ENCODE results near the gene PINLYP. TPM values are rescaled to one million over a fixed set of nuclear protein-coding genes. Genes with fewer than 3 reads are reported as not detected.

PINLYP gene
- total and polyA plus RNA-seq, 9 of the 15 experiments (the other 6 are each of a cell fraction or from before 2014, with no cell fraction given) = 1.00 to 6.7 (median 2.2) TPM

- TF ChIP-seq MGA (IDR thresholded peaks at IDR 0.05) (no peak), TEAD2 (tag; IDR thresholded peaks at IDR 0.05) (no peak), GTF2B (IDR thresholded peaks at IDR 0.05; ENCODE audit: extremely low read depth, insufficient read length) (no peak), MTA2 (IDR thresholded peaks at IDR 0.05; ENCODE audit: low read depth) (peak; percentile 44; the same call in 1 of the 2 replicates), ARID3B (CRISPR knock-in tag; IDR thresholded peaks at IDR 0.05; ENCODE audit: borderline replicate concordance) (no peak), ZNF57 (CRISPR knock-in tag; IDR thresholded peaks at IDR 0.05) (no peak), HMGN3 (IDR thresholded peaks at IDR 0.05; ENCODE audit: borderline replicate concordance, extremely low read depth, insufficient read length, low read depth, low read length) (no peak), ATF6 (CRISPR knock-in tag; IDR thresholded peaks at IDR 0.05) (no peak), TSC22D4 (tag; IDR thresholded peaks at IDR 0.05) (no peak)
These were observed 44.7 kb downstream of the PINLYP start (continued) for GRCh38 chr19:43620061-43621001.

Measured in K562 (cell line).